ENCODE results near the gene SGPP2. TPM values are rescaled to one million over a fixed set of nuclear protein-coding genes. Genes with fewer than 3 reads are reported as not detected.

Gene SGPP2
- polyA plus RNA-seq, 1 donor = 6.6 TPM

- H3K27ac ChIP-seq (ENCODE audit: low read length) = no peak overlapping the region
- no peaks in the 10 kb centered on the region for H3K36me3 ChIP-seq (ENCODE audit: control insufficient read depth, insufficient read depth, low read length)
- no CpG with 5 or more reads among the region's 3 CpGs for WGBS (ENCODE audit: insufficient coverage, low lambda C conversion rate)
- no peaks in the 10 kb centered on the region for H3K4me1 ChIP-seq (ENCODE audit: control insufficient read depth, insufficient read depth, low read length)
- no peaks in the 10 kb centered on the region for H3K27me3 ChIP-seq (ENCODE audit: control insufficient read depth, insufficient read depth, low read length)
- H3K4me3 ChIP-seq (ENCODE audit: low read length) = no peak overlapping the region
- H3K9me3 ChIP-seq (ENCODE audit: control insufficient read depth, low read depth, low read length) = no peaks in the 10 kb centered on the region
- no peak for DNase-seq
These were observed 41.4 kb downstream of the SGPP2 start for GRCh38 chr2:222465746-222466145.

- no peak overlapping the region for H3K27ac ChIP-seq (ENCODE audit: low read length)
- no CpG with 5 or more reads among the region's 4 CpGs for WGBS (ENCODE audit: insufficient coverage, low lambda C conversion rate)
- DNase-seq = no peak
- H3K4me1 ChIP-seq (ENCODE audit: control insufficient read depth, insufficient read depth, low read length) = no peaks in the 10 kb centered on the region
- H3K9me3 ChIP-seq (ENCODE audit: control insufficient read depth, low read depth, low read length) = no peaks in the 10 kb centered on the region
- no peaks in the 10 kb centered on the region for H3K27me3 ChIP-seq (ENCODE audit: control insufficient read depth, insufficient read depth, low read length)
- no peak overlapping the region for H3K4me3 ChIP-seq (ENCODE audit: low read length)
- no peaks in the 10 kb centered on the region for H3K36me3 ChIP-seq (ENCODE audit: control insufficient read depth, insufficient read depth, low read length)
These were observed 44.0 kb downstream of the SGPP2 start for GRCh38 chr2:222468346-222468745.

GRCh38 chr2:222470802-222471468 is 46.6 kb downstream of the SGPP2 start:
- Histone ChIP-seq H3K27ac (ENCODE audit: low read length) (no peak overlapping the region), H3K4me1 (ENCODE audit: control insufficient read depth, insufficient read depth, low read length) (no peaks in the 10 kb centered on the region), H3K4me3 (ENCODE audit: low read length) (no peak overlapping the region), H3K27me3 (ENCODE audit: control insufficient read depth, insufficient read depth, low read length) (no peaks in the 10 kb centered on the region), H3K9me3 (ENCODE audit: control insufficient read depth, low read depth, low read length) (no peaks in the 10 kb centered on the region), H3K36me3 (ENCODE audit: control insufficient read depth, insufficient read depth, low read length) (peaks cover 4% of the 10 kb centered on the region)
- DNase-seq = no peak
- WGBS (ENCODE audit: insufficient coverage, low lambda C conversion rate) = no CpG with 5 or more reads among the region's 5 CpGs

- Histone ChIP-seq H3K9me3 (ENCODE audit: control insufficient read depth, low read depth, low read length) (no peaks in the 10 kb centered on the region), H3K4me1 (ENCODE audit: control insufficient read depth, insufficient read depth, low read length) (no peaks in the 10 kb centered on the region), H3K36me3 (ENCODE audit: control insufficient read depth, insufficient read depth, low read length) (peaks cover 4% of the 10 kb centered on the region), H3K4me3 (ENCODE audit: low read length) (no peak overlapping the region), H3K27ac (ENCODE audit: low read length) (no peak overlapping the region), H3K27me3 (ENCODE audit: control insufficient read depth, insufficient read depth, low read length) (no peaks in the 10 kb centered on the region)
- no peak for DNase-seq
- 40% methylated on average over 1 of the region's 14 CpGs for WGBS (ENCODE audit: insufficient coverage, low lambda C conversion rate)
These were observed 53.7 kb downstream of the SGPP2 start for GRCh38 chr2:222477962-222478608.

GRCh38 chr2:222479859-222480258 is 55.5 kb downstream of the SGPP2 start:
- no peak overlapping the region for H3K27ac ChIP-seq (ENCODE audit: low read length)
- H3K27me3 ChIP-seq (ENCODE audit: control insufficient read depth, insufficient read depth, low read length) = no peaks in the 10 kb centered on the region
- no peak overlapping the region for H3K4me3 ChIP-seq (ENCODE audit: low read length)
- H3K36me3 ChIP-seq (ENCODE audit: control insufficient read depth, insufficient read depth, low read length) = peaks cover 4% of the 10 kb centered on the region
- no peaks in the 10 kb centered on the region for H3K4me1 ChIP-seq (ENCODE audit: control insufficient read depth, insufficient read depth, low read length)
- H3K9me3 ChIP-seq (ENCODE audit: control insufficient read depth, low read depth, low read length) = no peaks in the 10 kb centered on the region
- no peak for DNase-seq

GRCh38 chr2:222480497-222480896 is 56.2 kb downstream of the SGPP2 start:
- no peaks in the 10 kb centered on the region for H3K4me1 ChIP-seq (ENCODE audit: control insufficient read depth, insufficient read depth, low read length)
- WGBS (ENCODE audit: insufficient coverage, low lambda C conversion rate) = 93% methylated on average over 4 of the region's 5 CpGs
- H3K9me3 ChIP-seq (ENCODE audit: control insufficient read depth, low read depth, low read length) = no peaks in the 10 kb centered on the region
- no peak overlapping the region for H3K4me3 ChIP-seq (ENCODE audit: low read length)
- H3K36me3 ChIP-seq (ENCODE audit: control insufficient read depth, insufficient read depth, low read length) = peaks cover 4% of the 10 kb centered on the region
- H3K27ac ChIP-seq (ENCODE audit: low read length) = no peak overlapping the region
- DNase-seq = no peak
- H3K27me3 ChIP-seq (ENCODE audit: control insufficient read depth, insufficient read depth, low read length) = no peaks in the 10 kb centered on the region

GRCh38 chr2:222481941-222482340 is 57.6 kb downstream of the SGPP2 start:
- H3K27me3 ChIP-seq (ENCODE audit: control insufficient read depth, insufficient read depth, low read length) = no peaks in the 10 kb centered on the region
- no peaks in the 10 kb centered on the region for H3K9me3 ChIP-seq (ENCODE audit: control insufficient read depth, low read depth, low read length)
- no peak overlapping the region for H3K4me3 ChIP-seq (ENCODE audit: low read length)
- no peaks in the 10 kb centered on the region for H3K36me3 ChIP-seq (ENCODE audit: control insufficient read depth, insufficient read depth, low read length)
- no peak for DNase-seq
- H3K4me1 ChIP-seq (ENCODE audit: control insufficient read depth, insufficient read depth, low read length) = no peaks in the 10 kb centered on the region
- no peak overlapping the region for H3K27ac ChIP-seq (ENCODE audit: low read length)

- Histone ChIP-seq H3K27ac (ENCODE audit: low read length) (no peak overlapping the region), H3K9me3 (ENCODE audit: control insufficient read depth, low read depth, low read length) (no peaks in the 10 kb centered on the region), H3K4me1 (ENCODE audit: control insufficient read depth, insufficient read depth, low read length) (no peaks in the 10 kb centered on the region), H3K36me3 (ENCODE audit: control insufficient read depth, insufficient read depth, low read length) (no peaks in the 10 kb centered on the region), H3K27me3 (ENCODE audit: control insufficient read depth, insufficient read depth, low read length) (no peaks in the 10 kb centered on the region), H3K4me3 (ENCODE audit: low read length) (no peak overlapping the region)
- DNase-seq = peak in 1 of 2 donors; percentile 10
- 50% methylated on average over 2 of the region's 3 CpGs for WGBS (ENCODE audit: insufficient coverage, low lambda C conversion rate)
These were observed 59.2 kb downstream of the SGPP2 start for GRCh38 chr2:222483513-222484039.

- Histone ChIP-seq H3K36me3 (ENCODE audit: control insufficient read depth, insufficient read depth, low read length) (no peaks in the 10 kb centered on the region), H3K27ac (ENCODE audit: low read length) (no peak overlapping the region), H3K4me3 (ENCODE audit: low read length) (no peak overlapping the region), H3K4me1 (ENCODE audit: control insufficient read depth, insufficient read depth, low read length) (no peaks in the 10 kb centered on the region), H3K9me3 (ENCODE audit: control insufficient read depth, low read depth, low read length) (no peaks in the 10 kb centered on the region), H3K27me3 (ENCODE audit: control insufficient read depth, insufficient read depth, low read length) (no peaks in the 10 kb centered on the region)
- WGBS (ENCODE audit: insufficient coverage, low lambda C conversion rate) = no CpG with 5 or more reads among the region's 12 CpGs
- DNase-seq = no peak
These were observed 61.2 kb downstream of the SGPP2 start for GRCh38 chr2:222485367-222486211.

- DNase-seq = no peak
- Histone ChIP-seq H3K9me3 (ENCODE audit: control insufficient read depth, low read depth, low read length) (peaks cover 4% of the 10 kb centered on the region), H3K36me3 (ENCODE audit: control insufficient read depth, insufficient read depth, low read length) (no peaks in the 10 kb centered on the region), H3K27ac (ENCODE audit: low read length) (no peak overlapping the region), H3K4me3 (ENCODE audit: low read length) (no peak overlapping the region), H3K4me1 (ENCODE audit: control insufficient read depth, insufficient read depth, low read length) (no peaks in the 10 kb centered on the region), H3K27me3 (ENCODE audit: control insufficient read depth, insufficient read depth, low read length) (no peaks in the 10 kb centered on the region)
These were observed 65.8 kb downstream of the SGPP2 start for GRCh38 chr2:222490131-222490530.
